Measurements from ENCODE around the gene EXOC6B. TPM values are rescaled to one million over a fixed set of nuclear protein-coding genes. Genes with fewer than 3 reads are reported as not detected.

Gene EXOC6B
- total and polyA plus RNA-seq, 4 donors = 5.8 to 45.9 (median 26.2) TPM

GRCh38 chr2:72765997-72766609 is 59.7 kb downstream of the EXOC6B start:
- no peak overlapping the region for H3K27ac ChIP-seq (ENCODE audit: low read depth in 1 of 2, low read length in 2 of 2)
- H3K4me1 ChIP-seq (ENCODE audit: control insufficient read depth in 1 of 2, insufficient read depth in 2 of 2, low read length in 2 of 2) = no peaks in the 10 kb centered on the region
- H3K9me3 ChIP-seq (ENCODE audit: control insufficient read depth, low read length) = no peaks in the 10 kb centered on the region
- H3K4me3 ChIP-seq (ENCODE audit: low read length in 2 of 2) = no peak overlapping the region
- no peaks in the 10 kb centered on the region for H3K27me3 ChIP-seq (ENCODE audit: control insufficient read depth in 1 of 2, insufficient read depth in 2 of 2, low read length in 1 of 2)
- intact Hi-C loops (cut with DNase I) = no loop called here
- no peak for DNase-seq
- 80 to 82% methylated on average over 2 of the region's 2 CpGs for WGBS, 2 donors
- no peak for ATAC-seq (ENCODE audit: low FRiP score)
- no peaks in the 10 kb centered on the region for H3K36me3 ChIP-seq (ENCODE audit: control insufficient read depth in 1 of 2, insufficient read depth in 2 of 2, low read length in 1 of 2)

- Histone ChIP-seq H3K27ac (ENCODE audit: low read depth in 1 of 2, low read length in 2 of 2) (no peak overlapping the region), H3K36me3 (ENCODE audit: control insufficient read depth in 1 of 2, insufficient read depth in 2 of 2, low read length in 1 of 2) (no peaks in the 10 kb centered on the region), H3K4me3 (ENCODE audit: low read length in 2 of 2) (no peak overlapping the region), H3K4me1 (ENCODE audit: control insufficient read depth in 1 of 2, insufficient read depth in 2 of 2, low read length in 2 of 2) (peaks cover 0 to under 1% of the 10 kb centered on the region in 2 donors), H3K27me3 (ENCODE audit: control insufficient read depth in 1 of 2, insufficient read depth in 2 of 2, low read length in 1 of 2) (no peaks in the 10 kb centered on the region), H3K9me3 (ENCODE audit: control insufficient read depth, low read length) (no peaks in the 10 kb centered on the region)
- 98 to 99% methylated on average over 2 of the region's 2 CpGs for WGBS, 2 donors
- intact Hi-C loops (cut with DNase I) = no loop called here
- ATAC-seq (ENCODE audit: low FRiP score) (no peak), DNase-seq (no peak)
These were observed 63.6 kb downstream of the EXOC6B start for GRCh38 chr2:72762276-72762675.

GRCh38 chr2:72759755-72760154 is 66.1 kb downstream of the EXOC6B start:
- H3K36me3 ChIP-seq (ENCODE audit: control insufficient read depth in 1 of 2, insufficient read depth in 2 of 2, low read length in 1 of 2) = no peaks in the 10 kb centered on the region
- H3K4me1 ChIP-seq (ENCODE audit: control insufficient read depth in 1 of 2, insufficient read depth in 2 of 2, low read length in 2 of 2) = peaks cover 0 to 2% of the 10 kb centered on the region in 2 donors
- H3K4me3 ChIP-seq (ENCODE audit: low read length in 2 of 2) = no peak overlapping the region
- 95 to 97% methylated on average over 1 of the region's 1 CpG for WGBS, 2 donors
- intact Hi-C loops (cut with DNase I) = no loop called here
- ATAC-seq (ENCODE audit: low FRiP score) (no peak), DNase-seq (no peak)
- H3K27ac ChIP-seq (ENCODE audit: low read depth in 1 of 2, low read length in 2 of 2) = no peak overlapping the region
- H3K27me3 ChIP-seq (ENCODE audit: control insufficient read depth in 1 of 2, insufficient read depth in 2 of 2, low read length in 1 of 2) = no peaks in the 10 kb centered on the region
- H3K9me3 ChIP-seq (ENCODE audit: control insufficient read depth, low read length) = no peaks in the 10 kb centered on the region

- no peak for ATAC-seq (ENCODE audit: low FRiP score)
These were observed 68.6 kb downstream of the EXOC6B start for GRCh38 chr2:72757177-72757775.

GRCh38 chr2:72755647-72756423 is 70.0 kb downstream of the EXOC6B start:
- DNase-seq = no peak
- no peaks in the 10 kb centered on the region for H3K9me3 ChIP-seq (ENCODE audit: control insufficient read depth, low read length)
- WGBS, 2 donors = 17 to 31% methylated on average over 4 of the region's 4 CpGs
- intact Hi-C loops (cut with DNase I) = no loop called here
- H3K27ac ChIP-seq (ENCODE audit: low read depth in 1 of 2, low read length in 2 of 2) = no peak overlapping the region
- H3K4me1 ChIP-seq (ENCODE audit: control insufficient read depth in 1 of 2, insufficient read depth in 2 of 2, low read length in 2 of 2) = peaks cover 0 to 2% of the 10 kb centered on the region in 2 donors
- no peak for ATAC-seq (ENCODE audit: low FRiP score)
- no peaks in the 10 kb centered on the region for H3K36me3 ChIP-seq (ENCODE audit: control insufficient read depth in 1 of 2, insufficient read depth in 2 of 2, low read length in 1 of 2)
- no peaks in the 10 kb centered on the region for H3K27me3 ChIP-seq (ENCODE audit: control insufficient read depth in 1 of 2, insufficient read depth in 2 of 2, low read length in 1 of 2)
- H3K4me3 ChIP-seq (ENCODE audit: low read length in 2 of 2) = no peak overlapping the region

More at GRCh38 chr2:72757177-72757775, 68.6 kb downstream of the EXOC6B start:
- no peak for DNase-seq
- no peaks in the 10 kb centered on the region for H3K9me3 ChIP-seq (ENCODE audit: control insufficient read depth, low read length)
- H3K27me3 ChIP-seq (ENCODE audit: control insufficient read depth in 1 of 2, insufficient read depth in 2 of 2, low read length in 1 of 2) = no peaks in the 10 kb centered on the region
- no peak overlapping the region for H3K27ac ChIP-seq (ENCODE audit: low read depth in 1 of 2, low read length in 2 of 2)
- H3K4me1 ChIP-seq (ENCODE audit: control insufficient read depth in 1 of 2, insufficient read depth in 2 of 2, low read length in 2 of 2) = peaks cover 0 to 2% of the 10 kb centered on the region in 2 donors
- H3K36me3 ChIP-seq (ENCODE audit: control insufficient read depth in 1 of 2, insufficient read depth in 2 of 2, low read length in 1 of 2) = no peaks in the 10 kb centered on the region
- no peak overlapping the region for H3K4me3 ChIP-seq (ENCODE audit: low read length in 2 of 2)
- intact Hi-C loops (cut with DNase I) = no loop called here
- 35 to 41% methylated on average over 3 of the region's 3 CpGs for WGBS, 2 donors

- DNase-seq (no peak), ATAC-seq (ENCODE audit: low FRiP score) (no peak)
- no peak overlapping the region for H3K4me3 ChIP-seq (ENCODE audit: low read length in 2 of 2)
- 95% methylated on average over 3 of the region's 3 CpGs for WGBS, 2 donors
- H3K4me1 ChIP-seq (ENCODE audit: control insufficient read depth in 1 of 2, insufficient read depth in 2 of 2, low read length in 2 of 2) = peaks cover 0 to 2% of the 10 kb centered on the region in 2 donors
- no peaks in the 10 kb centered on the region for H3K36me3 ChIP-seq (ENCODE audit: control insufficient read depth in 1 of 2, insufficient read depth in 2 of 2, low read length in 1 of 2)
- no peaks in the 10 kb centered on the region for H3K27me3 ChIP-seq (ENCODE audit: control insufficient read depth in 1 of 2, insufficient read depth in 2 of 2, low read length in 1 of 2)
- H3K27ac ChIP-seq (ENCODE audit: low read depth in 1 of 2, low read length in 2 of 2) = no peak overlapping the region
- H3K9me3 ChIP-seq (ENCODE audit: control insufficient read depth, low read length) = no peaks in the 10 kb centered on the region
- intact Hi-C loops (cut with DNase I) = no loop called here
These were observed 71.1 kb downstream of the EXOC6B start for GRCh38 chr2:72754628-72755320.

GRCh38 chr2:72750977-72751639 is 74.7 kb downstream of the EXOC6B start:
- ATAC-seq (ENCODE audit: low FRiP score) = no peak
- DNase-seq = no peak
- H3K4me1 ChIP-seq (ENCODE audit: control insufficient read depth in 1 of 2, insufficient read depth in 2 of 2, low read length in 2 of 2) = no peaks in the 10 kb centered on the region
- 92 to 95% methylated on average over 3 of the region's 3 CpGs for whole genome bisulfite sequencing, 2 donors
- no peak overlapping the region for H3K27ac ChIP-seq (ENCODE audit: low read depth in 1 of 2, low read length in 2 of 2)
- no peak overlapping the region for H3K4me3 ChIP-seq (ENCODE audit: low read length in 2 of 2)
- H3K27me3 ChIP-seq (ENCODE audit: control insufficient read depth in 1 of 2, insufficient read depth in 2 of 2, low read length in 1 of 2) = no peaks in the 10 kb centered on the region
- H3K9me3 ChIP-seq (ENCODE audit: control insufficient read depth, low read length) = no peaks in the 10 kb centered on the region
- intact Hi-C loops (cut with DNase I) = no loop called here
- no peaks in the 10 kb centered on the region for H3K36me3 ChIP-seq (ENCODE audit: control insufficient read depth in 1 of 2, insufficient read depth in 2 of 2, low read length in 1 of 2)

- Histone ChIP-seq H3K4me3 (ENCODE audit: low read length in 2 of 2) (no peak overlapping the region), H3K4me1 (ENCODE audit: control insufficient read depth in 1 of 2, insufficient read depth in 2 of 2, low read length in 2 of 2) (no peaks in the 10 kb centered on the region), H3K27me3 (ENCODE audit: control insufficient read depth in 1 of 2, insufficient read depth in 2 of 2, low read length in 1 of 2) (no peaks in the 10 kb centered on the region), H3K27ac (ENCODE audit: low read depth in 1 of 2, low read length in 2 of 2) (no peak overlapping the region), H3K9me3 (ENCODE audit: control insufficient read depth, low read length) (no peaks in the 10 kb centered on the region), H3K36me3 (ENCODE audit: control insufficient read depth in 1 of 2, insufficient read depth in 2 of 2, low read length in 1 of 2) (no peaks in the 10 kb centered on the region)
- intact Hi-C loops (cut with DNase I) = no loop called here
- no peak for ATAC-seq (ENCODE audit: low FRiP score)
- DNase-seq = no peak
- 98 to 100% methylated on average over 1 of the region's 1 CpG for WGBS, 2 donors
These were observed 75.4 kb downstream of the EXOC6B start for GRCh38 chr2:72750466-72750865.
